GM19328 (cell line): ENCODE data around the gene TSPAN17.

Experiments
- ATAC-seq: cut with Tn5 transposase; IDR thresholded peaks from one replicate; pipeline ENCODE4 v1.9.1; 2021; ENCODE audit warnings: mild to moderate bottlenecking, moderate library complexity; ENCODE audit not compliant: unreplicated experiment

Gene TSPAN17

GRCh38 chr5:176658817-176659511 lies 11.7 kb downstream of the TSPAN17 start:
- ATAC-seq = no peak

GRCh38 chr5:176659512-176659839 lies 12.2 kb downstream of the TSPAN17 start:
- ATAC-seq = no peak

GRCh38 chr5:176659860-176660461 lies 12.7 kb downstream of the TSPAN17 start:
- no peak for ATAC-seq

- ATAC-seq = no peak
Measured at GRCh38 chr5:176660530-176660859, 13.2 kb downstream of the TSPAN17 start.

GRCh38 chr5:176660860-176661641 lies 13.8 kb downstream of the TSPAN17 start:
- ATAC-seq = no peak

- ATAC-seq = no peak
Measured at GRCh38 chr5:176661676-176662075, 14.4 kb downstream of the TSPAN17 start.

- ATAC-seq = no peak
Measured at GRCh38 chr5:176662371-176663333, 15.4 kb downstream of the TSPAN17 start.

- no peak for ATAC-seq
Measured at GRCh38 chr5:176663566-176663965, 16.3 kb downstream of the TSPAN17 start.

GRCh38 chr5:176664479-176664878 lies 17.2 kb downstream of the TSPAN17 start:
- no peak for ATAC-seq

- no peak for ATAC-seq
Measured at GRCh38 chr5:176664886-176665285, 17.6 kb downstream of the TSPAN17 start.

- no peak for ATAC-seq
Measured at GRCh38 chr5:176665517-176665916, 18.2 kb downstream of the TSPAN17 start.

GRCh38 chr5:176667637-176668036 lies 20.4 kb downstream of the TSPAN17 start:
- no peak for ATAC-seq

GRCh38 chr5:176670449-176670848 lies 23.2 kb downstream of the TSPAN17 start:
- ATAC-seq = no peak

GRCh38 chr5:176671399-176671798 lies 24.1 kb downstream of the TSPAN17 start:
- ATAC-seq = no peak

GRCh38 chr5:176671890-176672747 lies 24.8 kb downstream of the TSPAN17 start:
- ATAC-seq = no peak

GRCh38 chr5:176673651-176674583 lies 26.6 kb downstream of the TSPAN17 start:
- no peak for ATAC-seq

GRCh38 chr5:176674799-176675198 lies 27.5 kb downstream of the TSPAN17 start:
- ATAC-seq = no peak

GRCh38 chr5:176675676-176676360 lies 28.5 kb downstream of the TSPAN17 start:
- ATAC-seq = no peak
